Esophagus muscularis mucosa (tissue), 4 donors: ENCODE data around the gene STON2. TPM values are rescaled to one million over a fixed set of nuclear protein-coding genes. Genes with fewer than 3 reads are reported as not detected.

Source experiments
- DNase-seq: peaks from one replicate; pipeline ENCODE4 v3.0.0-alpha.2; 2017; ENCODE audit errors: extremely low spot score
- H3K27ac ChIP-seq, 4 donors: fragments of 200-600 bp; sonication (generic); replicated peaks in 1 of 4; 1 replicate in 3 of 4; 2 replicates in 1 of 4; pipeline ENCODE4 v1.5.1; 2016 to 2019; ENCODE audit warnings: mild to moderate bottlenecking in 1 of 4
- H3K27me3 ChIP-seq, 4 donors: fragments of 200-600 bp; sonication (generic); one replicate each; pipeline versions ENCODE4 v1.5.1 to v1.6.0; 2016 to 2019
- H3K36me3 ChIP-seq, 4 donors: fragments of 200-600 bp; sonication (generic); one replicate each; pipeline ENCODE4 v1.5.1; 2016 to 2019
- H3K4me1 ChIP-seq, 4 donors: fragments of 200-600 bp; sonication (generic); one replicate each; pipeline ENCODE4 v1.5.1; 2016 to 2019
- H3K4me3 ChIP-seq, 4 donors: fragments of 200-600 bp; sonication (generic); 1 replicate in 2 of 4; 2 replicates in 2 of 4; pipeline ENCODE4 v1.5.1; 2016 to 2019; ENCODE audit warnings: mild to moderate bottlenecking in 4 of 4, moderate library complexity in 1 of 4
- H3K9me3 ChIP-seq, 4 donors: fragments of 200-600 bp; sonication (generic); 1 replicate in 3 of 4; 2 replicates in 1 of 4; pipeline ENCODE4 v1.5.1; 2016 to 2019
- CTCF ChIP-seq, 3 experiments: fragments of 200-600 bp in 2 of 3; fragments of 450-650 bp in 1 of 3; sonication (generic) in 2 of 3; IDR thresholded peaks; one replicate each; pipeline ENCODE4 v1.5.1; 2017 to 2019; ENCODE audit warnings: antibody characterized with exemption in 3 of 3, mild to moderate bottlenecking in 2 of 3, moderate library complexity in 1 of 3
- EP300 ChIP-seq: sonication (generic); formaldehyde crosslinking; IDR thresholded peaks from one replicate; pipeline ENCODE4 v1.6.1; 2017; ENCODE audit warnings: antibody characterized with exemption
- POLR2A ChIP-seq: fragments of 450-650 bp; IDR thresholded peaks from one replicate; pipeline ENCODE4 v1.6.1; 2017; ENCODE audit warnings: antibody characterized with exemption, moderate library complexity, mild to moderate bottlenecking, low read depth
- POLR2AphosphoS5 ChIP-seq, 2 donors: sonication (generic); formaldehyde crosslinking; IDR thresholded peaks; one replicate each; pipeline ENCODE4 v1.6.1; 2017; ENCODE audit warnings: antibody characterized with exemption in 2 of 2
- WGBS: methylation state at CpG from one replicate; pipeline ENCODE4 v1.1.5; 2018; 5-methylcytosine and 5-hydroxymethylcytosine counted together
- intact Hi-C: fragments of 100-400 bp; cut with DNase I; formaldehyde crosslinking; loops from one replicate; pipeline ENCODE4 v1.15.1; 2023
- total RNA-seq, 4 donors: library from RNA; depleted of rRNA; stranded (reverse); fragments of >200 nt; gene quantifications; one replicate each; pipeline versions ENCODE4 v1.1.0 to v1.2.1, GENCODE V29; 2016

STON2 gene
- total RNA-seq, 4 donors from 2014 or later = 7.6 to 9.6 (median 8.8) TPM

GRCh38 chr14:81324011-81324410 is 76.1 kb downstream of the STON2 start:
- Histone ChIP-seq H3K4me1 (no peaks in the 10 kb centered on the region), H3K27me3 (peaks cover 0 to 12% (median 0%) of the 10 kb centered on the region in 4 donors), H3K36me3 (no peaks in the 10 kb centered on the region), H3K4me3 (no peak overlapping the region), H3K9me3 (no peaks in the 10 kb centered on the region), H3K27ac (no peak overlapping the region)
- 40% methylated on average over 11 of the region's 11 CpGs for WGBS
- DNase-seq = no peak
- TF ChIP-seq EP300 = no peak
- intact Hi-C loops = no loop called here

- no peaks in the 10 kb centered on the region for H3K36me3 ChIP-seq
- WGBS = 47% methylated on average over 2 of the region's 2 CpGs
- no peak for TF ChIP-seq POLR2AphosphoS5 (IDR thresholded peaks at IDR 0.05)
- no peak for TF ChIP-seq CTCF (IDR thresholded peaks at IDR 0.05)
- TF ChIP-seq POLR2A = no peak
Measured at GRCh38 chr14:81323093-81323492, 77.0 kb downstream of the STON2 start.

GRCh38 chr14:81319946-81320345 is 80.2 kb downstream of the STON2 start:
- DNase-seq = no peak
- intact Hi-C loops = no loop called here
- peaks cover 0 to 7% (median 0%) of the 10 kb centered on the region in 4 donors for H3K27me3 ChIP-seq
- no peak overlapping the region for H3K27ac ChIP-seq
- no peaks in the 10 kb centered on the region for H3K4me1 ChIP-seq
- no peak overlapping the region for H3K4me3 ChIP-seq
- no peaks in the 10 kb centered on the region for H3K36me3 ChIP-seq
- 82% methylated on average over 3 of the region's 3 CpGs for WGBS
- TF ChIP-seq POLR2A = no peak
- no peak for TF ChIP-seq EP300
- no peak for TF ChIP-seq POLR2AphosphoS5 (IDR thresholded peaks at IDR 0.05)
- no peak for TF ChIP-seq CTCF (IDR thresholded peaks at IDR 0.05)
- H3K9me3 ChIP-seq = no peaks in the 10 kb centered on the region

More at GRCh38 chr14:81323093-81323492, 77.0 kb downstream of the STON2 start:
- Histone ChIP-seq H3K27me3 (peaks cover 0 to 12% (median 0%) of the 10 kb centered on the region in 4 donors), H3K27ac (no peak overlapping the region), H3K9me3 (no peaks in the 10 kb centered on the region), H3K4me1 (no peaks in the 10 kb centered on the region), H3K4me3 (no peak overlapping the region)
- intact Hi-C loops = no loop called here
- DNase-seq = no peak

- intact Hi-C loops = no loop called here
- WGBS = 96% methylated on average over 2 of the region's 2 CpGs
- Histone ChIP-seq H3K9me3 (no peaks in the 10 kb centered on the region), H3K27me3 (peaks cover 0 to 7% (median 0%) of the 10 kb centered on the region in 4 donors), H3K4me3 (no peak overlapping the region), H3K4me1 (no peaks in the 10 kb centered on the region), H3K27ac (no peak overlapping the region), H3K36me3 (no peaks in the 10 kb centered on the region)
- no peak for DNase-seq
- TF ChIP-seq POLR2A (no peak), POLR2AphosphoS5 (IDR thresholded peaks at IDR 0.05) (no peak), EP300 (no peak), CTCF (IDR thresholded peaks at IDR 0.05) (no peak)
Measured at GRCh38 chr14:81319314-81319713, 80.8 kb downstream of the STON2 start.

GRCh38 chr14:81315341-81315740 is 84.8 kb downstream of the STON2 start:
- TF ChIP-seq EP300 (no peak), POLR2AphosphoS5 (IDR thresholded peaks at IDR 0.05) (no peak), CTCF (IDR thresholded peaks at IDR 0.05) (no peak), POLR2A (no peak)

More at GRCh38 chr14:81315341-81315740, 84.8 kb downstream of the STON2 start:
- H3K36me3 ChIP-seq = no peaks in the 10 kb centered on the region
- DNase-seq = no peak
- no peak overlapping the region for H3K27ac ChIP-seq
- no peaks in the 10 kb centered on the region for H3K27me3 ChIP-seq
- no peak overlapping the region for H3K4me3 ChIP-seq
- peaks cover 0 to 7% (median 3%) of the 10 kb centered on the region in 4 donors for H3K4me1 ChIP-seq
- intact Hi-C loops = no loop called here
- 34% methylated on average over 5 of the region's 5 CpGs for WGBS
- H3K9me3 ChIP-seq = no peaks in the 10 kb centered on the region
